Nephron (organoid): Measurements from ENCODE around the gene CLDN19.
"Not testable (repeated sequence)": the region's sequence is repeated elsewhere in the genome, so short reads cannot be mapped to it uniquely, and the experiment has no call there.

Experiments
- H3K27ac Mint-ChIP-seq, 3 experiments: 2 replicates each; pipeline ENCODE4 v1.8.0; 2020; ENCODE audit warnings: mixed read lengths in 3 of 3, mild to moderate bottlenecking in 2 of 3, moderate library complexity in 1 of 3
- H3K27me3 Mint-ChIP-seq: 2 replicates; pipeline ENCODE4 v1.8.0; 2021; ENCODE audit warnings: low read depth, mild to moderate bottlenecking, moderate library complexity, mixed read lengths
- H3K36me3 Mint-ChIP-seq: 2 replicates; pipeline ENCODE4 v1.8.0; 2020; ENCODE audit warnings: low read depth, mixed read lengths
- H3K4me1 Mint-ChIP-seq: 2 replicates; pipeline ENCODE4 v1.8.0; 2020; ENCODE audit warnings: mixed read lengths
- H3K4me3 Mint-ChIP-seq, 3 experiments: 2 replicates each; pipeline ENCODE4 v1.8.0; 2020; ENCODE audit warnings: mild to moderate bottlenecking in 3 of 3, mixed read lengths in 3 of 3, moderate library complexity in 2 of 3
- H3K9me3 Mint-ChIP-seq: 2 replicates; pipeline ENCODE4 v1.8.0; 2020; ENCODE audit warnings: mixed read lengths
- CTCF ChIP-seq, 3 experiments: fragments of 200-600 bp; sonication (generic); IDR thresholded peaks; one replicate each; pipeline ENCODE4 v1.5.0; 2021; ENCODE audit warnings: antibody characterized with exemption in 3 of 3; ENCODE audit not compliant: unreplicated experiment in 3 of 3

The CLDN19 gene

GRCh38 chr1:42721926-42722325 lies 18.1 kb downstream of the CLDN19 start:
- Mint-ChIP-seq H3K9me3 (peaks cover 6% of the 10 kb centered on the region), H3K4me1 (no peaks in the 10 kb centered on the region), H3K27ac (no peak overlapping the region), H3K36me3 (peaks cover 27% of the 10 kb centered on the region), H3K4me3 (no peak overlapping the region), H3K27me3 (peaks cover 4% of the 10 kb centered on the region)
- TF ChIP-seq CTCF (IDR thresholded peaks at IDR 0.05; ENCODE audit: unreplicated experiment in 3 of 3), result no peak

- H3K27me3 Mint-ChIP-seq, result peaks cover 4% of the 10 kb centered on the region
- H3K4me3 Mint-ChIP-seq, result no peak overlapping the region
- no peak for TF ChIP-seq CTCF (IDR thresholded peaks at IDR 0.05; ENCODE audit: unreplicated experiment in 3 of 3)
- no peaks in the 10 kb centered on the region for H3K4me1 Mint-ChIP-seq
- H3K9me3 Mint-ChIP-seq, result peaks cover 6% of the 10 kb centered on the region
- peak overlapping the region; percentile 79 to 92 (median 90) for H3K27ac Mint-ChIP-seq
- H3K36me3 Mint-ChIP-seq, result peaks cover 34% of the 10 kb centered on the region
Measured at GRCh38 chr1:42720868-42721267, 19.2 kb downstream of the CLDN19 start.

GRCh38 chr1:42714441-42714840 lies 25.6 kb downstream of the CLDN19 start:
- not testable (repeated sequence) for H3K27me3 Mint-ChIP-seq

GRCh38 chr1:42713293-42713692 lies 26.7 kb downstream of the CLDN19 start:
- Mint-ChIP-seq H3K27ac (no peak overlapping the region), H3K27me3 (no peaks in the 10 kb centered on the region), H3K4me3 (no peak overlapping the region), H3K9me3 (peaks cover 37% of the 10 kb centered on the region), H3K4me1 (no peaks in the 10 kb centered on the region), H3K36me3 (peaks cover 91% of the 10 kb centered on the region)
- no peak for TF ChIP-seq CTCF (IDR thresholded peaks at IDR 0.05; ENCODE audit: unreplicated experiment in 3 of 3)

More at GRCh38 chr1:42714441-42714840, 25.6 kb downstream of the CLDN19 start:
- H3K27ac Mint-ChIP-seq, H3K4me1 Mint-ChIP-seq, H3K4me3 Mint-ChIP-seq: not testable (repeated sequence)
- Mint-ChIP-seq H3K9me3 (peaks cover 33% of the 10 kb centered on the region), H3K36me3 (peaks cover 89% of the 10 kb centered on the region)

GRCh38 chr1:42712808-42713207 lies 27.2 kb downstream of the CLDN19 start:
- H3K36me3 Mint-ChIP-seq, result peaks cover 92% of the 10 kb centered on the region
- peaks cover 42% of the 10 kb centered on the region for H3K9me3 Mint-ChIP-seq
- not testable (repeated sequence) for H3K4me1 Mint-ChIP-seq

GRCh38 chr1:42703888-42704464 lies 36.1 kb downstream of the CLDN19 start:
- Mint-ChIP-seq H3K36me3 (peaks cover 93% of the 10 kb centered on the region), H3K27me3 (no peaks in the 10 kb centered on the region), H3K9me3 (peaks cover 13% of the 10 kb centered on the region), H3K4me3 (no peak overlapping the region), H3K4me1 (no peaks in the 10 kb centered on the region), H3K27ac (peak overlapping the region in 1 of 3 experiments; percentile 67)
- TF ChIP-seq CTCF (IDR thresholded peaks at IDR 0.05; ENCODE audit: unreplicated experiment in 3 of 3), result no peak

More at GRCh38 chr1:42712808-42713207, 27.2 kb downstream of the CLDN19 start:
- not testable (repeated sequence) for H3K27ac Mint-ChIP-seq, H3K4me3 Mint-ChIP-seq, H3K27me3 Mint-ChIP-seq

- Mint-ChIP-seq H3K27me3 (no peaks in the 10 kb centered on the region), H3K4me3 (no peak overlapping the region), H3K9me3 (peaks cover under 1% of the 10 kb centered on the region), H3K4me1 (no peaks in the 10 kb centered on the region), H3K36me3 (peaks cover 95% of the 10 kb centered on the region), H3K27ac (no peak overlapping the region)
- TF ChIP-seq CTCF (IDR thresholded peaks at IDR 0.05; ENCODE audit: unreplicated experiment in 3 of 3), result no peak
Measured at GRCh38 chr1:42700006-42700405, 40.0 kb downstream of the CLDN19 start.
